ENCODE measurements around the gene GM2A. TPM values are rescaled to one million over a fixed set of nuclear protein-coding genes. Genes with fewer than 3 reads are reported as not detected.

Gene GM2A
- total RNA-seq (2021) = 24.5 and 26.7 TPM in 2 replicates
- Bru-seq, nascent RNA = percentile 43 among the genes with signal in this experiment
- BruChase-seq, experiment 1, labeled RNA remaining after a 2-hour chase = percentile 49 among the genes with signal in this experiment
- BruChase-seq, experiment 2, labeled RNA remaining after a 6-hour chase = percentile 65 among the genes with signal in this experiment
- long read RNA-seq, transcript GM2A-201 (4 exons, 3,896 nt) = major isoform, 18 of 24 reads
- long read RNA-seq, partial matches to known transcripts = 1 of 24 reads
- long read RNA-seq, other reads (novel, unspliced or antisense) = 5 of 24 reads

- intact Hi-C loops (cut with micrococcal nuclease; ENCODE audit: unreplicated experiment) = loop anchor here (5.0 kb wide), 1 partner anchor 519 kb away; the partner anchor contains the start of gene G3BP1
- TF ChIP-seq, protein P1, sequence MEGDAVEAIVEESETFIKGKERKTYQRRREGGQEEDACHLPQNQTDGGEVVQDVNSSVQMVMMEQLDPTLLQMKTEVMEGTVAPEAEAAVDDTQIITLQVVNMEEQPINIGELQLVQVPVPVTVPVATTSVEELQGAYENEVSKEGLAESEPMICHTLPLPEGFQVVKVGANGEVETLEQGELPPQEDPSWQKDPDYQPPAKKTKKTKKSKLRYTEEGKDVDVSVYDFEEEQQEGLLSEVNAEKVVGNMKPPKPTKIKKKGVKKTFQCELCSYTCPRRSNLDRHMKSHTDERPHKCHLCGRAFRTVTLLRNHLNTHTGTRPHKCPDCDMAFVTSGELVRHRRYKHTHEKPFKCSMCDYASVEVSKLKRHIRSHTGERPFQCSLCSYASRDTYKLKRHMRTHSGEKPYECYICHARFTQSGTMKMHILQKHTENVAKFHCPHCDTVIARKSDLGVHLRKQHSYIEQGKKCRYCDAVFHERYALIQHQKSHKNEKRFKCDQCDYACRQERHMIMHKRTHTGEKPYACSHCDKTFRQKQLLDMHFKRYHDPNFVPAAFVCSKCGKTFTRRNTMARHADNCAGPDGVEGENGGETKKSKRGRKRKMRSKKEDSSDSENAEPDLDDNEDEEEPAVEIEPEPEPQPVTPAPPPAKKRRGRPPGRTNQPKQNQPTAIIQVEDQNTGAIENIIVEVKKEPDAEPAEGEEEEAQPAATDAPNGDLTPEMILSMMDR (conservative IDR thresholded peaks at IDR 0.05) = no peak
- no peak for TF ChIP-seq EZH2 (IDR thresholded peaks at IDR 0.05; ENCODE audit: low read depth)
- Histone ChIP-seq H3K4me2 (peak within 1 kb of the TSS; percentile 97), H3K9me3 (ENCODE audit: insufficient read depth, low read depth) (0 out of 2 replicates have a peak, but pooled peaks cover 5% of the 10 kb centered on the region), H3K79me2 (ENCODE audit: low read depth) (peaks cover 9% of the 10 kb centered on the region; the same call in 1 of the 2 replicates), H3F3A (ENCODE audit: insufficient read depth, low read depth) (peaks cover 18% of the 10 kb centered on the region; the same call in 1 of the 2 replicates), H3K27ac (no peak within 1 kb of the TSS), H3K4me3 (peak within 1 kb of the TSS; percentile 97), H2AFZ (peak within 1 kb of the TSS; percentile 98), H3K27me3 (ENCODE audit: insufficient read depth, low read depth) (no peaks in the 10 kb centered on the region), H3K4me1 (replicated peaks; ENCODE audit: insufficient read depth) (peaks cover 20% of the 10 kb centered on the region), H3K36me3 (ENCODE audit: low read depth) (no peaks in the 10 kb centered on the region; the same call in 1 of the 2 replicates), H4K20me1 (ENCODE audit: insufficient read depth) (no peaks in the 10 kb centered on the region), H3K9me2 (ENCODE audit: insufficient read depth) (no peaks in the 10 kb centered on the region; the same call in 1 of the 2 replicates)
- ChIA-PET POLR2A (ENCODE audit: unreplicated experiment) (interaction anchor here (0.5 to 0.9 kb wide), 12 partner anchors 12 to 1163 kb away, joined by 3 to 7 read pairs (median 4); partner anchors contain the start of genes ANXA6 and CCDC69), CTCF (interaction anchor here (0.5 to 1.2 kb wide), 12 partner anchors 11 to 958 kb away, joined by 3 to 11 read pairs (median 3); partner anchors contain the start of gene DCTN4)
- peak; percentile 98 to 100 for DNase-seq
- BruUV-seq (replicated peaks) = TSS peak; percentile 84
These were observed at the start of gene GM2A for GRCh38 chr5:151252762-151253604. Gene GM2A (plus strand): TSS chr5:151253185. CDS start chr5:151253217, 32 bp downstream.

- no peak overlapping the region for H3K27ac ChIP-seq
- H3K79me2 ChIP-seq (ENCODE audit: low read depth) = no peaks in the 10 kb centered on the region
- POLR2A ChIA-PET (ENCODE audit: unreplicated experiment) = no interaction called here
- no peaks in the 10 kb centered on the region for H3K9me2 ChIP-seq (ENCODE audit: insufficient read depth)
- CTCF ChIA-PET = no interaction called here
- no peaks in the 10 kb centered on the region for H3K36me3 ChIP-seq (ENCODE audit: low read depth)
- intact Hi-C loops (cut with micrococcal nuclease; ENCODE audit: unreplicated experiment) = no loop called here
- BruUV-seq (replicated peaks) = no TSS peak
- no peaks in the 10 kb centered on the region for H4K20me1 ChIP-seq (ENCODE audit: insufficient read depth)
- no peak overlapping the region for H2AFZ ChIP-seq
- TF ChIP-seq, protein P1 (conservative IDR thresholded peaks at IDR 0.05) = no peak
- TF ChIP-seq EZH2 (IDR thresholded peaks at IDR 0.05; ENCODE audit: low read depth) = no peak
- H3K4me1 ChIP-seq (replicated peaks; ENCODE audit: insufficient read depth) = no peaks in the 10 kb centered on the region
- H3K27me3 ChIP-seq (ENCODE audit: insufficient read depth, low read depth) = no peaks in the 10 kb centered on the region
- H3K9me3 ChIP-seq (ENCODE audit: insufficient read depth, low read depth) = no peaks in the 10 kb centered on the region
- no peak for DNase-seq
- H3K4me2 ChIP-seq = no peak overlapping the region
- H3F3A ChIP-seq (ENCODE audit: insufficient read depth, low read depth) = no peaks in the 10 kb centered on the region
- no peak overlapping the region for H3K4me3 ChIP-seq
These were observed 48.9 kb upstream of the GM2A start for GRCh38 chr5:151204051-151204450.

GRCh38 chr5:151205411-151205810 lies 47.6 kb upstream of the GM2A start:
- Histone ChIP-seq H3K27ac (no peak overlapping the region), H3K9me3 (ENCODE audit: insufficient read depth, low read depth) (no peaks in the 10 kb centered on the region), H3K79me2 (ENCODE audit: low read depth) (no peaks in the 10 kb centered on the region), H3F3A (ENCODE audit: insufficient read depth, low read depth) (no peaks in the 10 kb centered on the region), H3K4me1 (replicated peaks; ENCODE audit: insufficient read depth) (no peaks in the 10 kb centered on the region), H3K4me2 (no peak overlapping the region), H3K27me3 (ENCODE audit: insufficient read depth, low read depth) (no peaks in the 10 kb centered on the region), H4K20me1 (ENCODE audit: insufficient read depth) (no peaks in the 10 kb centered on the region), H3K9me2 (ENCODE audit: insufficient read depth) (no peaks in the 10 kb centered on the region), H3K36me3 (ENCODE audit: low read depth) (no peaks in the 10 kb centered on the region), H2AFZ (no peak overlapping the region), H3K4me3 (no peak overlapping the region)
- intact Hi-C loops (cut with micrococcal nuclease; ENCODE audit: unreplicated experiment) = no loop called here
- BruUV-seq (replicated peaks) = no TSS peak
- TF ChIP-seq, protein P1 (conservative IDR thresholded peaks at IDR 0.05) = no peak
- no peak for TF ChIP-seq EZH2 (IDR thresholded peaks at IDR 0.05; ENCODE audit: low read depth)
- ChIA-PET POLR2A (ENCODE audit: unreplicated experiment) (no interaction called here), CTCF (no interaction called here)
- no peak for DNase-seq
